Fibroblast of skin of left quadriceps (primary cell): ENCODE measurements around the gene OPHN1.

ENCODE experiments used
- DNase-seq, 2 experiments: peaks; one replicate each; pipeline ENCODE4 v3.0.0-alpha.2; 2013; ENCODE audit warnings: low read depth in 2 of 2

OPHN1 gene

GRCh38 chrX:68252664-68253063 is 180.6 kb downstream of the OPHN1 start:
- no peak for DNase-seq

DNA sequence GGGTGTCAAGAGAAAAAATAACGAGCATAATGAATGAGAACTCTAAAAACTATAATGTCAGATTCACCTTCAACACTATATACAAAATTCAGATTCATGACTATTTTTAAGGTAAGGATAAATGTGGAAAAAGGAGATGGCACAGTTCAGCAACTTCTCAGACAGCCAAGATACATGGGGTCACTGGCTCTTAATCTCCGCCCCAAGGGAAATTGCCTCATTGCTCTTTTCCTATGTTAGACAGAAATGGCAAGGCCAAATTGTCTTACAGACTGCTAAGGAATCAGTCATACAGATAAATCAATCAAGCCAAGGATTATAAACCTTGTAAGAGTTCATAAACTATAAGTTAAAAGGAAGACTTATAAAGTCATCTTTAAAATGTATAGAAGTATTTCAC is 183.4 kb downstream of the OPHN1 start:
- DNase-seq = no peak

DNA sequence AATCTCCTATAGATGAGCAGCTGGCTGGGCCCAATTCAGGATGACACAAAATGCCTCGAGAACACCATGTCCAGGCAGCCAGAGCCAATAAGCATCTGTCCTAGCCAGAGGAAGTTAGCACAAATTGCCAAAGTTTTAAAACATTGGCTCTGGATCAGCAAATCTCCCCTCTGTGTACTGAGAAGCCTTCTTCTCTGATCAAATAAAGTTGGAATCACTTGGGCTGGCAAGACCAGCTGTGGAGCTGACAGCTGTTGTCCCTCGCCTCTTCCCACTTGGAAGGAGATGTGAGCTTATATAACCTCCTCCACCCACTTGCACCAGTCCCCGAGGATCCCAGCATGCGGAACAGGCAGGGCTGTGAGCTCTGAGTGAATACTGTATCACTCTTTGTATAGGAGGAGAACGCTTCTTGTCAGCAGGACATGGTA is 183.9 kb downstream of the OPHN1 start:
- no peak for DNase-seq

GRCh38 chrX:68238568-68238967 is 194.7 kb downstream of the OPHN1 start:
- DNase-seq = no peak

DNA sequence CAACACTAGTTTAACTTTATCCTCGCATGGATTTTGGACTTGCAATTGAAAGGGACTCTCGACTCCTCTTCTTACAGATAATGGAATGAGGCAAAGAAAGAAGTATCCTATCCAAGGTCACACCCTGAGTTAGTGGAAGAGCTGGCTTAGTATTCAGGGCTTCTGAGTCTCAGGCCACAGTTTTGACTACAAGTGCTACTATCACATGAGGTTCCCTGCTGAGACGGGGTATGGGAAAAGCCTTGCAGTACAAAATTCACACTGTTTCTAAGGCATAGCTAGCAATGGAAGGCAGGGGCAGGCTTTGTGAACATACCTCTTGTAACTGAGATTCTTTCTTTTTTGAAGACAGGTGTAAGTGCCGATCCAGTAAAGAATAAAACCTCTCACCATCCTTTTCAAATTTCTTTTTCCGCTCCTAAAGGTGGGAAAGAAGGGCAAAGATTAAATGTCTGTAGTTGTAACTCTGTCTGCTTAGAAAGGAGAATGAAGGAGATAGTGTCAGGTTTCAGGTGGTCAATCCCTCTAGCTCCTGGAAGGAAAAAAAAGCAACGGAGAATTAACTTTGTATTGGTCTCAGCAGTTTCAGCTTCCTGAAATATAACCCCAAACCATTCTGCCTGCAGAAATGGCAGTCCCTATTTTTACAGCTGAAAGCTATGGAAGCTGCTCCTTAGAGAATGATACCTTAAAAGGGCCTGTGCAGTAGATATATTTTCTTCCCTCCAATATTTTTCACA is 199.0 kb downstream of the OPHN1 start:
- DNase-seq = no peak

- DNase-seq = no peak
Observed at GRCh38 chrX:68232206-68232605, 201.1 kb downstream of the OPHN1 start.

GRCh38 chrX:68209008-68209407 is 224.3 kb downstream of the OPHN1 start:
- no peak for DNase-seq

DNA sequence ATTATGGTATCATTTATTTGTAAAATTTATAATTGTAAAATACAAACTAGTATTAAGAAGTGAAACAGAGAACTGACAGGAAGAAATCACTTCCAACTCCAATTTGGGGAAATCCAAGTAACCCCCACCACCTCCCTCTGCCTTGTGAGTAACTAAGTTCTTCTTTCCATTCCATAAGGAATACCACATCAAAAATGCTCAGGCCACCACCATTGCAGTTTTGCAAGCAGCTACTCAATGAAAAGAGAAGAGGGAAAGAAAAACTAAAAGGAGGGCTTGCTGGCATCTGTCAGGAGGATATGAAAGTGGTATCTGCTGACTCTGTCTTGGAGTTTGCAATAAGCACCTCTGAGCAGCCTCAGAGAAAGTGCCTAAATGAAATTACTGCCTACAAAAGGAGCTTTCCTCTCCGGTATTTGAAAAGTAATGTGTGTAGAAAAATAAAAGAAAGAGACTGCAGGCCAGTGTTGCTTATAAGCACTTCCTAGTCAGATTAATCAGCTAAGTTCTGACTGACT is 228.7 kb downstream of the OPHN1 start:
- no peak for DNase-seq

- no peak for DNase-seq
Observed at GRCh38 chrX:68203646-68204045, 229.6 kb downstream of the OPHN1 start.

DNA sequence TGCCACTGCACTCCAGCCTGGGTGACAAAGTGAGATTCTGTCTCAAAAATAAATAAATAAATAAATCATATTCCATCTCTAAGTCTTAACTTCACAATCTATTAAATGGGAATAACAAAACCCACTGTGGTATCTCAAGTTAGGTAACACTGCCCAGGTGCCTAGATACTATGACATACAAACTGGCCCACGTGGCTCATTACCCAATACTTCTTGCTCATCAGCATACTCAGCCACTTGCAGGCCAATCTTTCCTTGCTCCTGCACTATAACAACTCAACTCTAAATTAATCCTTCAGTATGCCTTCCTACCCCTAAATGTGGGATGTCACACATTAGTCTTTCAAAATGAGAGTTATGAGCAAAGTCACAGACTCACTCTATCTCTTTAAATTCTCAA is 230.1 kb downstream of the OPHN1 start:
- no peak for DNase-seq

DNA sequence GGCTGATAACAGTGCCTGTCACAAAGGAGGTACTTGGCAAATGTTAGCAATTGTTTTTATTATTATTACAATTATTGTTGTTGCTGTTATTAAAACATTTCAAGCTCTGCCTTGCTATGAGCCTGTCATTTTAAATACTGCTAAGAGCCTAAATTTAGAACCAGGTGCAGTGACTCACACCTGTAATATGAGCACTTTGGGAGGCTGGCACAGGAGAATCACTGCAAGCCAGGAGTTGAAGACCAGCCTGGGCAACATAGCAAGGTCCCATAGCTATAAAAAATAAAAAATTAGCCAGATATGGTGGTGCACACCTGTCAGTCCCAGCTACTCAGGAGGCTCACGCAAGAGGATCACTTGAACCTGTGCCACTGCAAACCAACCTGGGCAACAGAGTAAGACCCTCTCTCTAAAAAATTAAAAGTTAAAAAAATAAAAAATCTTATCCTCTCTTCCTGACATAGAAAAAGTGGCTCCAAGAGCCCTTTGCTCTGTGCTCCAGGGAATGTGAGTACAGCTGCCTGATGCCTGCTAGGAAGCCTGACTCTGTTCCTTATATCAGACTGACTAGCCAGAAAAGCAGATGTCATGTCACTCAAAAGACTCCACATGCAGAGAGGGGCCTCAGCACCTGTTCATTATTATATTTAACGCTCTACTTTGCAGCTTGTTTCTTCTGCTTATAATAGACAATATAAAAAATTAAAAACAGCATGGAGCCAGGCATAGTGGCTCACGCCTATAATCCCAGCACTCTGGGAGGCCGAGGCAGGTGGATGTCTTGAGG is 234.0 kb downstream of the OPHN1 start:
- no peak for DNase-seq

- peak in 1 of 2 experiments; percentile 5 for DNase-seq
Observed at GRCh38 chrX:68196939-68197791, 236.1 kb downstream of the OPHN1 start.

DNA sequence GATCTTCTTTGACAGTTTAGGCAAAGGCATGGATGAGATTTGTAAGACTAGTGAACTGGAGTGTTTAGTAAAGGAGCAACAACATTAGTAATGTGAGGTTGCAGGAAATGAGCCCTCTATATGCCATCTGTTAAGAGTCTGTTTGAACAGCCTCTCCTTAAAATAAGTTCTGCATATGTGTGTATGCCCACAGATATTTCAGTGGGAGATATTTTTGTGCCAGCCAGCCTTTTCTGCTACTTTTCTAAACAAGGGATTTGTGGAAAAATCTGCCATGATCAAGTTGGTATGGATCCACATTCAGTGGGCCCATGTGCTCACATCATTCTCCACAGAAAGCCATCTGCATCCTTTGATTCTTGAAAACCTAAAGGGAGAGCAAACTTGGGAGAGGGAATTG is 237.7 kb downstream of the OPHN1 start:
- no peak for DNase-seq

- DNase-seq = no peak
Observed at GRCh38 chrX:68193786-68194185, 239.5 kb downstream of the OPHN1 start.

GRCh38 chrX:68193234-68193633 is 240.1 kb downstream of the OPHN1 start:
- no peak for DNase-seq

DNA sequence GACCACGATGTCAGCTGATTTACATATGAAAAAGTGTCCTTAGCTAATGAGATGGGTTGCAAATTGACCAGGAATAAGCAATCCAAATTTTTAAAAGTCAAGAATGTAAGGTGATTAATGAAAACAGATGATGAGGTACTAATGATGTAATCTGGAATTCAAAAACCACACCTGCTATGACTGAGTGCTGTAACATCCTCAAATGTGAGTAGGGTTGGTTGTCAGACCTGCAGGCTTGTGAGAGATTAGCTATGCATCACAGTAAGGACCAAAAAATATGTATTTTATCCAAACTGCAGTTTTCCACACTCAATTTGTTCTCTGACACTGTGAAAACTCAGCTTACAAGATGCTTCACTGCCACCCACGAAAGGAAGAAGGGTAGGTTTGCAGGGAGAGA is 242.5 kb downstream of the OPHN1 start:
- DNase-seq = no peak

DNA sequence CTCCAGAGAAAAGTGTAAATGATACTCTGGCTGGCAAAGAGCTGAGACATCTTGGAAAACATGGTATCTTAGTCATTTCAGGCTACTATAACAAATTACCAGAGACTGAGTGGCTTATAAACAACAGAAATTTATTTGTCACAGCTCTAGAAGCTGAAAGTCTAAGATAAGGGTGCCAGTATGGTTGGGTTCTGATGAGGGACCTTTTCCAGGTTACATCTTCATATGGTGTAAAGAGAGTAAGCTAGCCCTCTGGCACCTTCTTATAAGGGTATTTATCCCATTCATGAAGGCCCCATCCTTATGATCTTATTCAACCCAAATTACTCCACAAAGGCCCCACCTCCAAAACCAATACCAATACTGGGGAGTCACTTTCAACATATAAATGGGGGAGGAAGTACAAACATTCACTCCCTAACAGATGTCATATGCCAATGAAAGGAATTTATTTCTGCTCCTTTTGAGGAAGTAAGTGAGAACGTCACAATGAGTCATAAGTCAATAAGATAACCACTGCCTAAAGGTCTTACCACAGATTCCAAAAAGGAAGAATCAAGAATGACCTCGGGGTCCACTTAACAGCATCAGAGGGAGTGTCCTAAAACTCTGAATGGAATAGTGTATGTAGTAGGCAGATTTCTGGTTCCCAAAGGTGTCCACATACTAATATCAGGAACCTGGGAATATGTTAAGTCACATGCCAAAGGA is 246.6 kb downstream of the OPHN1 start:
- DNase-seq = no peak

DNA sequence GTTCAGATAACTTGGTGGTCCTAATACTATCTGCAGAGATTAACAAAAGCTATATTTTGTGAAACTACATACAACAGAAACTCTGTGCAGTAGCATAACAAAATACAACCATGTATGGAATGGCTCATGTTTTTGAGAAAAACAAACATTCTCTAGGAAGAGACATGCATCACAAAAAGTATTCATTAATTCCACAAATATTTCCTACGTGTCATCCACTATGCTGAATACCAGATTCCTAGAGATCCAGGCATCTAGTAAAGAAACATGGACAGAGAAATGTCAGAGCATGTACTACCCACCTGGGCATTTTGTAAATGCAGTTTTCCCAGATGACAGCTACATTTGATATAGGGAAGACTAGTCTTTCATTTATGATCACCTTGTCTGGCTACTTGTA is 248.1 kb downstream of the OPHN1 start:
- DNase-seq = no peak

DNA sequence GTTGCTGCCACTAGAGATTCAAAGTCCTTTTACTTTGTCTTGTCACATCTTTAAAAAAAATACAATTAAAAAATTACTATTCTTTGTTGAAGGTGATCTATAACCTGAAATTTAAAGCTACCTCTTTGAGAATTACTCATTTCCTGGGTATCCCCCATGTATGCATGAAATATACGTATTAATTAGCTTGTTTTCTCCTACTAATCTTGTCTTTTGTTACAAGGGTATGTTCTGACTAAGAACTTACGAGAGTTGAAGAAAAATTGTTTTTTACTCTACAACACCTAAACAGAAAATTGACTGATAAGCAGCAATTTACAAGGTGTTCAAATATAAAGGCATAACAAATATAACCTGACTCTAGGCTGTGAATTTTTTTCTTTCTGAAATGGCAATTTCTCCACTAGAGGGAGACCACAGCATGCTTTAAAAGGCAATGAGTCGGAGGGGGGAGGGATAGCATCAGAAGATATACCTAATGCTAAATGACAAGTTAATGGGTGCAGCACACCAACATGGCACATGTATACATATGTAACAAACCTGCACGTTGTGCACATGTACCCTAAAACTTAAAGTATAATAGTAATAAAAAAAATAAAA is 249.6 kb downstream of the OPHN1 start:
- no peak for DNase-seq

- DNase-seq = no peak
Observed at GRCh38 chrX:68180579-68180978, 252.7 kb downstream of the OPHN1 start.

GRCh38 chrX:68179355-68179754 is 253.9 kb downstream of the OPHN1 start:
- no peak for DNase-seq
